RCC 7860 (cell line): ENCODE data around the gene ST3GAL2.
A peak's percentile ranks its signal among the peaks of the same experiment; 100 is the strongest.
"Not testable (repeated sequence)": the region's sequence is repeated elsewhere in the genome, so short reads cannot be mapped to it uniquely, and the experiment has no call there.

Source experiments
- DNase-seq: peaks from one replicate; pipeline ENCODE4 v3.0.0-alpha.2; 2015; ENCODE audit warnings: low spot score
- FAIRE-seq: peaks from 2 replicates; lab custom pipeline; 2012; peaks lifted over from hg19 to GRCh38; lab: Jason Lieb, UNC

ST3GAL2 gene

DNA sequence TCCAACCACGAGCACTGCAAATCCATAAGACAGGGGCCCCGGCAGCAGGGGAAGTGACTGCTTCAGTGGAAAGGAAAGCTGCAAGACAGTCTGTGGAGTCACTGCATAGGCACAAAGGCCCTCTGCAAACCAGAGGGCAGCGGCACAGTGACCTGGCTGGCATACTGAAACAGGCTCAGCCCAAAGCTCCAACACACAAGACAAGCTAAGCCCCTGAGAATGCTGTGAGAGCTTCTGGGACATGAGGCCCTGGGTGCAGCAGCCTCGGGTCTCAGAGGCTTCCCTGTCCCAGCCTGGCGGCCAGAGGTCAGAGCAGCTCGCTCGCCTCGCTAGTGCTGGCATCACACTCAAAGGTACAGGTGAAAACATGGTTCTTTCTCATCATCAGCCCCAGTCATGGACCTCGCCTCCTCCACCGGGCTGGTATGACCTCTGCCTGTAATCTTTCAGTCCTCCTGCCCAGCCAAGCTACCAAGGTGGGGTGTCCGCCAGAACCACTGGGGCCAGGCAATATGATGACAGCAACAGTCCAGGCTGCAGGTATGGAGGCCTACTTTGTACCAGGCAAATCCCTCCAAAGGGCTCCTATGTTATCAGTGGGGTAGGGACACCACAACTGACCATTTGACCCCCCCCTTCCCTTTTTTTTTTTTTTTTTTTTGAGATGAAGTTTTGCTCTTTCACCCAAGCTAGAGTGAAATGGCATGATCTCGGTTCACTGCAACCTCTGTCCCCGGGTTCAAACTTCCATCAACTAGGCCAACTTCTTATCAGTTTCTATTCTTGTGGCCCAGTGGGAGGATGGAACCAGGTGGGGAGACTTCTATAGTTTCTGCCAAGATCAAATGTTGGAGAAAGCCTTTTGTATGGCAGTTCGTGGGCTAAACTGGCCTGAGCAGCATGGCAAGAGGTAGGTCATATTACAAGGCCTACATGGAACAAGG is 19.2 kb downstream of the ST3GAL2 start:
- DNase-seq: no peak
- FAIRE-seq: no peak

DNA sequence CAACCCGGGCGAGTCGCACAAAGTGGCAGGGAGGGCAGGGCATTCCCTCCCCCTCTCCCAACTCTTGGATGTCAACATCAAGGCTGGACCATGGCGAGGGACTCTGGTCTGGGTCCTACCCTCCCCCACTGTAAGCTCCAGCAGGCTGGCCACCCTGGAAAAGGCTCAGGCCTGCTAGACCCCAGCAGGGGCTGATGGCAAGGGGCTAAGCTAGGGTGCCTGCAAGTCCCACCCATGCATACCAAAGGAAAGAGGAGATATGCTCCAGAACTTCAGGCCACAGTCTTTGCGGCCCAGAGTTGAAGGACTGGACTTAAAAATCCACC is 19.9 kb downstream of the ST3GAL2 start:
- DNase-seq (no peak), FAIRE-seq (no peak)

DNA sequence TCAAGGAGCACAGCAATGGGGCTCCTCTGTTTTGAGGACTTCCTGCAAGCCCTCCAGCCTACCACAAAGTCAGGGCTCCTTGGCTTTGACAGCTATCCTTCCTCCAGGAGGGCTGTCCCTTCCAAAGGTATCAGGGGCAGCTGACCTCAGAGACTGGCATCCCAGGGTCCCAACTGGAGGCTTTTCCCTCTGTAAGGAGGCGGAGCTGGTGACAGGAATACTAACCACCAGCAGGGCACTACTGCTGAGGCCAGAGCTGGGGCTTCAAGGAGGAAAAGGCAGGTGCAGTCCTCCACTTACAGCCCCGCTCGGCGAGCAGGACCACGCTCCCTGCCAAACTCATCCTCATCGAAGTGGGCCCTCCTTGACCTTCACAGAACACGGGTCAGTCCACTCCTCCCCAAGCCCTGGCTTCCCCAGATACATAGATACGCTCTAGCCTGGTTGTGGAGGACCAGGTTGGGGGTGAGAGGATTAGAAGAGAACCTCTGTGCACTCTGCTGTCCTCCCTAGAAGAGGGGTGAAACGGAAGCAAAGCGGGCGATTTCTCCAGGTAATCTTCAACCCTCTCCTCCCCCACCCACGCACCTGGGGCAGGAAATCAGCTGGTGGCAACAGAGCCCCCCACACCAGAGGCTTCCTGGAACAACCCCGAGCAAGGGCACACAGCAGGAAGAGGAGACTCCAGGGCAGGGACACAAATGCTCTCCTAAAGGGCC is 20.5 kb downstream of the ST3GAL2 start:
- FAIRE-seq: no peak
- DNase-seq: no peak

DNA sequence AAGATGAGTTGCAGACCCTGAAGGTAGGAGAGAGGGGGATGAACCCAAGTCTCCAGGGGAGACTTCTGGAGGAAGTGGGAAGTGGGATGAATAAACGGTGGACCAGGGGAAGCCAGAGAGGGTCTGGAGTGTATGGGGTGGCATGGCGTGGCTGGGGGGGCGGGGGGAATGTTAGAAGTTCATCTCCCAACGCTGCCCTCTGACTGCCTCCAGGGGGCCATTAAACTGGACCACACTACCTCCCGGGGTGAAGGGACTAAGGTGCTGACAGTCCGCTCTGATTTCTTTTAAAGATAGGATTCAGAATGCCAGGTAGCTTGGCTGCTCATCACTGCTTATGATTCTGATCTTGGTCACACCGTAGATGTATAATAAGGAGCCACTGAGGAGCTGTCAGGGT is 21.2 kb downstream of the ST3GAL2 start:
- DNase-seq (no peak), FAIRE-seq (no peak)

DNA sequence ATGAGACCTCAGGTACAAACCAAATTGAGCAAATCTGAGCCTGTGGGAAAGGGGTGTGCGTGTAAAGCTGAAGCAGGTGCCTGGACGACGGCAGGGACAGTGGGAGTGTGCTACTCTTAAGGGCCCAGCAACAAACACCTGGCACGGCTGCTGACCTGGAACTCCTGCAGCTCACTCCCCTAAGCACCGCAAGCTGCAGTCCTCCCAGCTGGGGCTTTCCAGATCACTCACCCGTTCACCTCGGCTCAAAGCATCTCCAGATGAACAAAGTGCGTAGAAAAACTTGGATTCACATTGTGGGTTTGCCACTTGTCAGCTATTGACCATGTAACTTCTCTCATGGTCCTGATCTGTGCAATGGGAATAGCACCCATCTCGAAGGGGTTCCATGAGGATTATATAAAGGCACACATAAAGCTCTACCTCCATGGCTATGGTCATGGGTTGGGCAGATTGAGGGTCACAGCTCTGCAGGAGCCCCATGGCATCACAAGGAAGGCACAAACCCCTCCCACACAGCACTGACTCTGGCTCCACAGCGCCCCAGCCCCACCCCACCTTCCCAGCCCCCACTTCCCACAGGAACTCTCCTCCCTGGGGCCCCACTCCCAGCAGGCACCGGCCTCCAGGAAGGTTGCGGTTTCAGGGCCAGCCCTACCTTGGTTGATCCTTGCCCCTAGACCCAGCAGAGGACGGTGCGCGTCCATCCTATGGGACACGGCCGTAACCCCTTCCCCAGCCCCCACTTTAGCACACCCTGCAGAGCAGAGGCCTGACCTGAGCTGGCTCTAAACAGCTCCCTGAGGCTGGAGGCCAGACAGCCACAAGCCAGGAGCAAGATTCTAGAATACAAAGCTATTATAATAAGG is 21.9 kb downstream of the ST3GAL2 start:
- DNase-seq (no peak), FAIRE-seq (no peak)

DNA sequence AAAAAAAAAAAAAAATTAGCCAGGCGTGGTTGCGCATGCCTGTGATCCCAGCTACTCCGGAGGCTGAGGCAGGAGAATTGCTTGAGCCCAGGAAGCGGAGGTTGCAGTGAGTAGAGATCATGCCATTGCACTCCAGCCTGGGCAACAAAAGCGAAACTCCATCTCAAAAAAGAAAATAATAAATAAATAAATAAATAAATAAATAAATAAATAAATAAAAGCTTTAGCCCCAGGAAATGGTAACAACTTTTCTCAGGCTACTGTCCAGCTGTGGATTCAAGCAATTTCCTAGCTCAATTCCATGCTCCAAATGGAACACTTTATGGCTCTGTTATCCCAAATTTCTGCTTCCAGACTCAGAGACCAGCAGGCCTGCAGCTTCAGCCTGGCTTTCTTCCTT is 25.3 kb downstream of the ST3GAL2 start:
- not testable (repeated sequence) for FAIRE-seq, DNase-seq

DNA sequence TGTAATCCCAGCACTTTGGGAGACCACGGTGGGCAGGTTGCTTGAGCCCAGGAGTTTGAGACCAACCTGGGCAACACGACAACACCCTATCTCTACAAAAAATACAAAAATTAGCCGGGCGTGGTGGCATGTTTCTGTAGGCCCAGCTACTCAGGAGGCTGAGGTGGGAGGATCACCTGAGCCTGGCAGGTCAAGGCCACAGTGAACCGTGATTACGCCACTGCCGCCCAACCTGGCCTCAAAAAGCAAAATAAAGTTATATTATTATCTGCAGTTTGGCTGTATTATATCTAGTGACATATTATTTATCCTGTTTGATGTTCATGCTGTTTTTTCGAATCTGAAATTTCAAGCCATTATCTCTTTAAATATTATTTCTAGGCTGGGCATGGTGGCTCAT is 26.5 kb downstream of the ST3GAL2 start:
- no peak for DNase-seq
- FAIRE-seq: no peak

DNA sequence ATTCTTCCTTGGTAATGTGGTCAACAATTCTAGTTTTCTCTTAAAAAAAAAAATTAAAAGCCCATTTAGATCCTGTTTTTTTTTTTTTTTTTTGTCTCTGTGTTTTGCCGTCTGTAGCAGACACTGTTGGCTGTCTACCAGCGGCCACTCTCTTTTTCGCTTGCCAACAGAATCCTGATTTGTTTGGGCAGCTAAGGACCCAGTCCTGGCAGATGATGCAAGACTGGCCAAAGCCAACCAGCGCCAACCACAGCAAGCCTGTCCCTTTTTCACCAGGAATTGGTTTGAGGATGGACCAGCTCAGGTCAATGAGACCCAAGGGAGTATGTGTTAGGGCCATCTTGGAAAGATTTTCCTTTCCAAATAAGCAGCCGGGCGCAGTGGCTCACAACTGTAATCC is 28.2 kb downstream of the ST3GAL2 start:
- FAIRE-seq (no peak), DNase-seq (no peak)

DNA sequence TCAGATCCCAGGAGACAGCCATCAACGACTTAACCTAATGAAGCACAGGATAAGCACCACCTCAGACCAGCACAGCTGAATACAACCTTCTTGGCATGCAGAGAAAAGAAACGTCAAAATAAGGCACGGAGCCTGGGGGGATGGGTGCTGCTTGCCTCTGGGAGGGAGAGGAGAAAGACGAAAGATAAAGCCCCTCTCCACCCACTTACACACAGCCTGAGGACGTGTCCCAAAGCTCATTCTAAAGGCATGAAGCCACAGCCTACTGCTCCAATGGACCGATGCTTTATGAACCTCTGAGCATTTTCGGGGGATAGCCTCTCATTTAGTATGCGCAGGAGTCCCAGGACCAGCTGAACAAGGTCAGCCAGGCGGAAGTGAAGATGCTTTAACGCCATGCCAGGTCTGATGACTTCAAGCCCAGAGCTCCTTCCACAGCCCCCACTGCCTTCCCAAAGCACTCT is 31.1 kb downstream of the ST3GAL2 start:
- FAIRE-seq: no peak
- DNase-seq: no peak

DNA sequence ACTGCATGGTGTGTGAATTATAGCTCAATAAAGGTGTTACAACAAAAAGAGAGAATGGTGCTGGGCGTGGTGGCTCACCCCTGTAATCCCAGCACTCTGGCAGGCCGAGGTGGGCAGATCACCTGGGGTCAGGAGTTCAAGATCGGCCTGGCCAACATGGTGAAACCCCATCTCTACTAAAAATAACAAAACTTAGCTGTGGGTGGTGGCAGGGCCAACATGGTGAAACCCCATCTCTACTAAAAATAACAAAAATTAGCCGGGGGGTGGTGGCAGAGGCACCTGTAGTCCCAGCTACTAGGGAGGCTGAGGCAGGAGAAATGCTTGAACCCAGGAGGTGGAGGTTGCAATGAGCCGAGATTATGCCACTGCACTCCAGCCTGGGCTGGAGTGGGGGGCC is 32.8 kb downstream of the ST3GAL2 start:
- DNase-seq, FAIRE-seq: not testable (repeated sequence)

DNA sequence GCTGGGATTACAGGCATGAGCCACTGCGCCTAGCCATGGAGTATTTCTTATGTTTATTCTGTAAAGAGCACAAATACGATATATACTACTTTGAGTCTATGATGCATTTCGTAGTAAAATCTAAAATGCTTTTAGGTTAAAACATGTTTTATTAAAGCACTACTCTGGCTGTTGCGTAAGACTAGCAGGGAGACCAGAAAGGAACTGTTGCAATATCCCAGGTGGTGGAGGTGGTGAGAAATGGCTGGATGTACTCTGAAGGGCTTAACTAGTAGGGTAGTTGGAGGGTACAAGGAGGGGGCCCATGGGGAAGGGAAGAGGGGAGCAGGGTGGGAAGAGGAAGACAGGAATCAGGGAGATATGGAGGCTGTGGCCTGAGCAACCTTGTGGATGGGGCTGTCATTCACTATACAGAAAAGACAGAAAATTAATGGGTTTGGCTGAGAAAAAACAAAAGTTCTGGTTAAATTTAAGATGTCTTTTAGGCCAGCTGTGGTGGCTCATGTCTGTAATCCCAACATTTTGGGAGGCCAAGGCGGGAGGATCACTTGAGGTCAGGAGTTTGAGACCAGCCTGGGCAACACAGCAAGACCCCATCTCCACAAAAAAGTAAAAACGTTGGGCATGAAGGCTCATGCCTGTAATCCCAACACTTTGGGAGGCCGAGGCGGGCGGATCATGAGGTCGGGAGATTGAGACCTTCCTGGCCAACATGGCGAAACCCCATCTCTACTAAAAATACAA is 35.8 kb downstream of the ST3GAL2 start:
- DNase-seq (no peak), FAIRE-seq (no peak)

DNA sequence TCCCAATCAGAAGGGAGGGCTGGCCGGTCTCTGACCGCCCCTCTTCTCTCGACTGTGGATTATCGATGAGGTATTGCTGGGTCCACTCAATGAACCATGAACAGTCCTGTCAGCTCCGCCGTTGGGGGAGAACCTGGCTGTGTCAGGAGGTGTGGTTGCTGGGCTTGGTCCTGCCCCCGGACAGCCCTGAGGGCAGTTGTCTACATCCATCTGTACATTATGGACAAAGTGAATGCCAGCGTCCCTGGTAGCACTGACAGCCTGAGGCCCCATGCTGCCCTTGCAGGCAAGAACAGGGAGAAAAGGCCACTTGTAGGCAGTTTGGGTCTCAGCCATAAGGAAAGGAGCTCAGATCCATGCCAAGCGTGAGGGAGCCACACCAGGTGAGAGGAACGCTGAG is 38.9 kb downstream of the ST3GAL2 start:
- DNase-seq (no peak), FAIRE-seq (no peak)

DNA sequence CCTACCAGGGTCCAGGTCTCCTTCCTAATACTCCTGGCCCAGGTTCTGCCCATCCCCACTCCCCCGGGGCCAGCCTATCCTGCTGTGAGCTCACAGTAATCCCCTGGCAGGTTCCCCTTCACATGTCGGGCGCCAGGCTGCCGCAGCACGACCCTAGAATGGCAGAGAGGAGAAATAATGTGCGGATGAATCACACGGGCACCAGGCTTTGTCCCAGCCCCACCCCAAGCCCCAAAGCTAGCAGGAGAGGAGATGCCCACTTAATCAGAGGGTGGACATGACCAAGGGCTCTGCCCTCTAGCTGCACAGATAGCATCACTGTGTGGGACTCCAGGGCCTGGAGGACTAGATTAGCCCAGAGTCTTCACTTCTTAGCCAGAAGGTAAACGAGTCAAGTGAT is 39.5 kb downstream of the ST3GAL2 start:
- DNase-seq (no peak), FAIRE-seq (no peak)

DNA sequence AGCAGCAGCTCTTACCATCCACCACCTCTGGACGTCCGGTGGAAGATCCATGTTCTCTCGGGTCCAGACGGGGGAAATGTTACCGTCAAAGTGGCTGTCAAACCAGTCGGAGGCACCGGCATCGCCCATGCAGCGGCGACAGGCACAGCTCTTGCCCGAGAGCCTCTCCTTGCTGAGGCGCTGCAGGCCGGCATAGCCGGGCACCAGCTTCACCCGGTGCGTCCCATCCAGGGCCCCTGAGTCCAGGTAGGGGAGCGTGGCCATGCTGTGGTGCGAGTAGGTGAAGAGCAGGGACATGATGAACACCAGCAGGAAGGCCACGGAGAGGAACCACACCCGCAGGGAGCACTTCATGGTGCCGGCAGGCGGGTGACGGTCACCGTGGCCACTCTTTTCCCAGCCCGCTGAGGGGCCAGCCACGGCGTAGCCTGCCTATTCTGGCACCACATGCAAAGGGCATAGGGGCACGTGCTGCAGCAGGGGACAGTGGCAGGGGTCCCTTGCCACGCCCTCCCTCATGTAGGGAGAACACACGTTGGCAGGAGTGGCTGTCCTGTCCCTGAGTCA is 40.6 kb downstream of the ST3GAL2 start:
- FAIRE-seq: no peak
- no peak for DNase-seq

DNA sequence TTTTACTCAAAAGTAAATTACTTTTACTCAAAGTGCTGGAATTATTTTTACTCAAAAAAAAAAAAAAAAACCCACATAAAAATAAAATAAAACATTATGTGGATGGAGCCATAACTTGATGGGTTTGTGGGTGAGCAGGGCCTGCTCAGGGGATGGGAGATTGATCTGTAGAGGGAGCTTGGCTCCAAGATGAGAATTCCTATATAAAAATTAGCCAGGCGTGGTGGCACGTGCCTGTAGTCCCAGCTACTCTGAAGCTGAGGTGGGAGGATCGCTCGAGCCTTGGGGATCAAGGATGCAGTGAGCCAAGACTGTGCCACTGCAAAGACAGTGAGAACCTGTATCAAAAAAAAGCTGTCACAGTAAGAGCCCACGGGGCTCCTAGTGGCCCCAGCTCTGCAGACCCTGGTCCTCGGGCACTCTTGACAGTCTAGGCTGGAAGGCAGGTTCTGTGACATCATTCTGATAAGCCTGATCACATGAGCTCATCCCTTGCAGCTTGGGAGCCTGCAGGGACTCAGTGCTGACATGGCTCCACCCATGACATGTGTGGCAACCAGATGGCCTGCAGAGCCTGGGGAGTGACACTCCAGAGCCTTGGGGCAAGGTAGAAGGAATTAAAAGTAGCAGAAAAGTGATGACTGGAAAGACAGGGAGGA is 42.5 kb downstream of the ST3GAL2 start:
- DNase-seq: peak; percentile 6
- FAIRE-seq: no peak

DNA sequence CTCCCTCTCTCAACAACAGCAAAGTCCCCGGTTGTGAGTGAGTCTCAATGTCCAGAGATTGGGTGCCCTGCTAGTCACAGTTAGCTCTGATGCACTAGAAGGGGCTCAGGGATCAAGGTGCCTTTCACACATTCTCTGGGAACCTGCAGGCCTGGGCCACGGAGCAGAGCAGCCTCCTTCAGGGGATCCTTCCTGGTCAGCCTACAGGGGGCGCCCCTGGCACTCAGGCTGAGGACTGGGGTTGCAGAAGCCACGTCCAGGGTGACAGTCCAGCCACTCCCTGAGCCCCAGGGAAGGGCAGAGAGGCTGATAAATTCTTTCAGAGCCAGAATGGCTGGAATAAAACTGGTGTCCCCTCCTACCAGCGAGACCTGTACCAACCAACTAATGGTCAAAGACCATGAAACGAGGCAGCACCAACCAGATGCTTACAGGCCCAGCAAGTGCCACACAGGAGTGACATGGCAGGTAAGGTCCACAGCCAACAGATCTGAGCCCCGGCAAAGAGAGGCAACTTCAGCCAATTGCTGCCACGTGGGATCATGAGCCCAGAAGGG is 43.5 kb downstream of the ST3GAL2 start:
- no peak for FAIRE-seq
- peak; percentile 22 for DNase-seq

DNA sequence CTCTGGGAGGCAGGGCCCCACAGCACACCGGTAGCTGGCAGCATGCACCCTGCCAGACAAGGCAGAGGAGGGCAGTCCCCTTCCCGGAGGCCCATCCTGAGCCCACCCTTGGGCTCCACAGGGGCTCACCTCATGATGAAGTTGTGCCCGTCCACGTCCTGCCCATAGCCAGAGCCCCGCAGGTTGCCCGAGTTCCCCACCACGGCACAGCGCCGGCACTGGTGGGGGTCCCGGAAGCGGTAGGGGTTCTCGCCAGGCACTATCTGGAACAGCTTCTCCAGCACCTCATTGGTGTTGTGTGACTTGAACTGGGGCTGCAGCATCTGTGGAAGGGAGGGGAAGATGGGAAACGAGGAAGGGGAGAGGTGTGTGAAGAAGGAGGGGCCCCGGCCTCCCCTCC is 44.0 kb downstream of the ST3GAL2 start:
- no peak for FAIRE-seq
- no peak for DNase-seq

DNA sequence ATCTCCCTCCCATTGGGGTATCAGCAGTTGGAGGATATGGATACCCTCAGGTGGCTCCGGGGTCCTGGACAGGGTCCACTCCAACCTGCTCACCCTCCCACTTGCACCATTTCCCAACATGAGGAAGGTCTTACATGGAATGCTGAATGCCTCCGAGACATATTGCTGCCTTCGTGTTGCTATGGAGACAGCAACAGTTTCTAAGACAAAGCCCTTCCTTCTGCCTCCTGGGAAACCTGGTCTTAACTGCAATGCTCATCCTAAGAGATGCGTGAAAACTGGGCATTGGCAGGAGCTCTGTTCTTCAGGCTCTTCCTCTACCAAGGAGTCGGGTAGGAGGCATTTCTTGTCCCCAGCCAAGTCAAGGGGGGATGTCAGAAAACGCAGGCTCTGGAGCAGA is 45.2 kb downstream of the ST3GAL2 start:
- FAIRE-seq (no peak), DNase-seq (no peak)

DNA sequence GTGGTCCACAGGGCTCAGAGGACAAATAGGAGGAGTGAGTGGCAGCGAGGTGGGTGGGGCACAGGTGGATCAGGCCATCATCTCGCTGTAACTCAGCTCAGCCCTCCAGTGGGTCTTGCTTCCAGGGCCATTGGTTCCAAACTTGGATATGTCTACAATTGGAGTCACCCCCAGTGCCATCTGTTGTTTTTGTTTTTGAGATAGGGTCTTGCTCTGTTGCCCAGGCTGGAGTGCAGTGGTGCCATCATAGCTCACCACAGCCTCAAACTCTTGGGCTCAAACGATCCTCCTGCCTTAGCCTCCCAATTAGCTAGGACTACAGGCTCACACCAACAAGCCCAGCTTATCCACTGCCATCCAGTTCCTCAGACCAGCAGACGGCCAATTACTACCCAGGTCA is 46.3 kb downstream of the ST3GAL2 start:
- no peak for FAIRE-seq
- no peak for DNase-seq
